Chondrocyte (in vitro differentiated cells): ENCODE data around the gene DCLK3. TPM values are rescaled to one million over a fixed set of nuclear protein-coding genes. Genes with fewer than 3 reads are reported as not detected.

Experiments used
- DNase-seq: peaks from one replicate; pipeline ENCODE4 v3.0.0; 2021; ENCODE audit warnings: mixed read lengths, low spot score
- H3K27ac Mint-ChIP-seq: one replicate; pipeline ENCODE4 v1.8.0; 2021; ENCODE audit warnings: mild to moderate bottlenecking, moderate library complexity, mixed read lengths; ENCODE audit not compliant: unreplicated experiment
- H3K27me3 Mint-ChIP-seq: 2 replicates; pipeline ENCODE4 v1.8.0; 2021; ENCODE audit warnings: low read depth, mixed read lengths
- H3K36me3 Mint-ChIP-seq: 2 replicates; pipeline ENCODE4 v1.8.0; 2021; ENCODE audit warnings: low read depth, mixed read lengths
- H3K4me1 Mint-ChIP-seq: 2 replicates; pipeline ENCODE4 v1.8.0; 2021; ENCODE audit warnings: low read depth, mild to moderate bottlenecking, mixed read lengths
- H3K4me3 Mint-ChIP-seq: one replicate; pipeline ENCODE4 v1.8.0; 2021; ENCODE audit warnings: mild to moderate bottlenecking, moderate library complexity, mixed read lengths; ENCODE audit not compliant: unreplicated experiment
- H3K9me3 Mint-ChIP-seq: 2 replicates; pipeline ENCODE4 v1.8.0; 2021; ENCODE audit warnings: low read depth, mixed read lengths
- total RNA-seq: library from RNA; stranded (reverse); gene quantifications from 3 replicates; pipeline ENCODE4 v1.2.1, GENCODE V29; 2021
- TF ChIP-seq, protein P1 (sequence below): fragments of 200-600 bp; sonication (generic); IDR thresholded peaks from 2 replicates; pipeline ENCODE4 v1.5.0; 2021; ENCODE audit warnings: antibody characterized with exemption, mild to moderate bottlenecking, moderate library complexity

DCLK3 gene
- total RNA-seq, 1 donor from 2014 or later: not detected

GRCh38 chr3:36750737-36751136 is 13.6 kb downstream of the DCLK3 start:
- TF ChIP-seq, protein P1, sequence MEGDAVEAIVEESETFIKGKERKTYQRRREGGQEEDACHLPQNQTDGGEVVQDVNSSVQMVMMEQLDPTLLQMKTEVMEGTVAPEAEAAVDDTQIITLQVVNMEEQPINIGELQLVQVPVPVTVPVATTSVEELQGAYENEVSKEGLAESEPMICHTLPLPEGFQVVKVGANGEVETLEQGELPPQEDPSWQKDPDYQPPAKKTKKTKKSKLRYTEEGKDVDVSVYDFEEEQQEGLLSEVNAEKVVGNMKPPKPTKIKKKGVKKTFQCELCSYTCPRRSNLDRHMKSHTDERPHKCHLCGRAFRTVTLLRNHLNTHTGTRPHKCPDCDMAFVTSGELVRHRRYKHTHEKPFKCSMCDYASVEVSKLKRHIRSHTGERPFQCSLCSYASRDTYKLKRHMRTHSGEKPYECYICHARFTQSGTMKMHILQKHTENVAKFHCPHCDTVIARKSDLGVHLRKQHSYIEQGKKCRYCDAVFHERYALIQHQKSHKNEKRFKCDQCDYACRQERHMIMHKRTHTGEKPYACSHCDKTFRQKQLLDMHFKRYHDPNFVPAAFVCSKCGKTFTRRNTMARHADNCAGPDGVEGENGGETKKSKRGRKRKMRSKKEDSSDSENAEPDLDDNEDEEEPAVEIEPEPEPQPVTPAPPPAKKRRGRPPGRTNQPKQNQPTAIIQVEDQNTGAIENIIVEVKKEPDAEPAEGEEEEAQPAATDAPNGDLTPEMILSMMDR: no peak
- no peak overlapping the region for H3K4me3 Mint-ChIP-seq
- no peak for DNase-seq
- peaks cover 53% of the 10 kb centered on the region for H3K27me3 Mint-ChIP-seq
- H3K9me3 Mint-ChIP-seq: peaks cover 3% of the 10 kb centered on the region
- H3K27ac Mint-ChIP-seq: no peak overlapping the region
- no peaks in the 10 kb centered on the region for H3K36me3 Mint-ChIP-seq
- no peaks in the 10 kb centered on the region for H3K4me1 Mint-ChIP-seq

- Mint-ChIP-seq H3K4me1 (no peaks in the 10 kb centered on the region), H3K9me3 (peaks cover 3% of the 10 kb centered on the region), H3K4me3 (no peak overlapping the region), H3K36me3 (no peaks in the 10 kb centered on the region), H3K27ac (no peak overlapping the region), H3K27me3 (peaks cover 48% of the 10 kb centered on the region)
- TF ChIP-seq, protein P1: no peak
- no peak for DNase-seq
Measured at GRCh38 chr3:36744763-36745162, 19.6 kb downstream of the DCLK3 start.

DNA sequence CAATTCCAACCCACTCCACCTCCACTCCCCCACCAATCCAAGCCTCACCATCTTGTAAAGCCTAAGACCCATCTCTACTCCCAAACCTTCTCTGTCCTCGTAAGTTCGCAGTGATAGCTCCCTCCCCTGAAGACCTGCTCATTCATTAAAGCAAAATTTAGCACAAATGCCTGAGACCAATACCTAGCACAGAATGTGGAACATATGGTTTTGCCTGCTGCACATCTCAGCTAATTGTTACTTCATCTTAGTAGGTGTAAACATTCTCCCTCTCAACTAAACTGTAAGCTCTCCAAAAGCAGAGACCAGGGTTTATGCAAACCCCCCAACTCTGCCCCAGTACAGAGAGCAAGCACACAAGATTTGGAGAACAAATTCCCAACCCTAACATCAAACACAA is 20.5 kb downstream of the DCLK3 start:
- Mint-ChIP-seq H3K4me3 (no peak overlapping the region), H3K36me3 (no peaks in the 10 kb centered on the region), H3K27ac (no peak overlapping the region), H3K27me3 (peaks cover 42% of the 10 kb centered on the region), H3K4me1 (no peaks in the 10 kb centered on the region), H3K9me3 (peaks cover 3% of the 10 kb centered on the region)
- TF ChIP-seq, protein P1: no peak
- DNase-seq: no peak

- H3K36me3 Mint-ChIP-seq: no peaks in the 10 kb centered on the region
- no peak overlapping the region for H3K27ac Mint-ChIP-seq
- H3K4me1 Mint-ChIP-seq: no peaks in the 10 kb centered on the region
- no peak overlapping the region for H3K4me3 Mint-ChIP-seq
- TF ChIP-seq, protein P1: peak; percentile 61
- DNase-seq: no peak
- peaks cover 34% of the 10 kb centered on the region for H3K27me3 Mint-ChIP-seq
- H3K9me3 Mint-ChIP-seq: no peaks in the 10 kb centered on the region
Measured at GRCh38 chr3:36741285-36741684, 23.1 kb downstream of the DCLK3 start.

DNA sequence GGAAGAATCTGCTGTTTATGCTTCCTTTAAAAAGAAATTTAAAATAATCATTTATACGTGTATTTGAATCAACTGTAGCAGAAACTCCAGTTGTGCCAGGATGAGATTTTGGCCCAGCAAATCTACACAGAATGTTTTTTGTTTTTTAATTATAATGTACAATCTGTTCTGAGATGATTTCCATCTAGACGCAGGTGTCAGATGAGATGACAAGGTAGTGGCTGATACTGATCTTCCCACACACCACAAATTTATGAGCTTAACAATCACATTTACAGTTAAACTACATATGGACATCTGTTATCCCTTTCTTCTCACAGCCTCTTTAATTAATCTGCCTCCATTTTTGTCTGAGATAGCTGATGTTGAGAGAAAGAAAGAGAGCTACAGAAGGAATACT is 23.6 kb downstream of the DCLK3 start:
- Mint-ChIP-seq H3K4me3 (no peak overlapping the region), H3K27ac (no peak overlapping the region), H3K9me3 (no peaks in the 10 kb centered on the region), H3K4me1 (no peaks in the 10 kb centered on the region), H3K27me3 (peaks cover 29% of the 10 kb centered on the region), H3K36me3 (no peaks in the 10 kb centered on the region)
- TF ChIP-seq, protein P1: no peak
- no peak for DNase-seq
